C4-2B (cell line): Measurements from ENCODE around the gene NELFA.

Experiments used
- ZFX ChIP-seq: fragments of 450-650 bp; IDR thresholded peaks from 2 replicates; pipeline ENCODE4 v1.6.1; 2017
- TF ChIP-seq, protein P1 (sequence below): fragments of 450-650 bp; conservative IDR thresholded peaks from 2 replicates; pipeline ENCODE4 v1.5.1; 2017; ENCODE audit warnings: mild to moderate bottlenecking

DNA sequence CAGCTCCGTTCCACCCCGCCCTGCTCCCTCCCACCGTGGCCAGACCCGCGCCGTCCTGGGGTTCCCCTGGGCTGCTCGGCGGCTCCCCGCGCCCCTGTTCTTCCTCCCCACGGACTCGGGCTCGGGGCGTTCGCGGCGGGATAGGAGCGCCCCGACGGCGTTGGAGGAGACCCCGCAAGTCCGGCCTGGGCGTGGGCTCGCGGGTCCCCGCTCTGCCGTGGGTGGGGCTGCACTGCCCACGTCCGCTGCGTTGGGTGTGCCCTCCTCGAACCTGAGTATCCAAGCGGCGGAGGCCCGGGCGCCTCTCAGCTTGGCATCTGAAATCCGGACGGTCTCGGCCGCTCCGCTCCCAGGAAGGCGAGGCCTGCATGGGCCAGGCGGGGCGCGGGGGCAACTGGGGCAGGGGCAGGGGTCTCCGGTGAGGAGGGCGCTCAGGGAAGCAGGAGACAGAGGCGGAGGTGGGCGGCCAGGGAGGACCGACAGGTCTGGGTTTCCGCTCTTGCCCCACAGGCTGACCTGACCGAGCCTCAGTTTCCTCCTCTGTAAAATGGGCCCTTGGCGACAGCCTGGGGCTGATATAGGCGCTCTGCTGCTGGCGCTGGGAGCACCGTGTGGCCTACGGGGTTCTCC, 38.4 kb upstream of the NELFA start:
- TF ChIP-seq, protein P1, sequence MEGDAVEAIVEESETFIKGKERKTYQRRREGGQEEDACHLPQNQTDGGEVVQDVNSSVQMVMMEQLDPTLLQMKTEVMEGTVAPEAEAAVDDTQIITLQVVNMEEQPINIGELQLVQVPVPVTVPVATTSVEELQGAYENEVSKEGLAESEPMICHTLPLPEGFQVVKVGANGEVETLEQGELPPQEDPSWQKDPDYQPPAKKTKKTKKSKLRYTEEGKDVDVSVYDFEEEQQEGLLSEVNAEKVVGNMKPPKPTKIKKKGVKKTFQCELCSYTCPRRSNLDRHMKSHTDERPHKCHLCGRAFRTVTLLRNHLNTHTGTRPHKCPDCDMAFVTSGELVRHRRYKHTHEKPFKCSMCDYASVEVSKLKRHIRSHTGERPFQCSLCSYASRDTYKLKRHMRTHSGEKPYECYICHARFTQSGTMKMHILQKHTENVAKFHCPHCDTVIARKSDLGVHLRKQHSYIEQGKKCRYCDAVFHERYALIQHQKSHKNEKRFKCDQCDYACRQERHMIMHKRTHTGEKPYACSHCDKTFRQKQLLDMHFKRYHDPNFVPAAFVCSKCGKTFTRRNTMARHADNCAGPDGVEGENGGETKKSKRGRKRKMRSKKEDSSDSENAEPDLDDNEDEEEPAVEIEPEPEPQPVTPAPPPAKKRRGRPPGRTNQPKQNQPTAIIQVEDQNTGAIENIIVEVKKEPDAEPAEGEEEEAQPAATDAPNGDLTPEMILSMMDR = no peak
- no peak for TF ChIP-seq ZFX
